ENCODE data around the gene KIAA0513. TPM values are rescaled to one million over a fixed set of nuclear protein-coding genes. Genes with fewer than 3 reads are reported as not detected.

Gene KIAA0513
- total and polyA plus RNA-seq, 2 donors (not counting 3 experiments of a cell fraction or from before 2014, with no cell fraction given), result 1.8 to 4.3 TPM

GRCh38 chr16:85042606-85043005 lies 15.0 kb downstream of the KIAA0513 start:
- POLR2A ChIA-PET, result no interaction called here
- Histone ChIP-seq H3K79me2 (ENCODE audit: control insufficient read depth, insufficient read depth, low read length) (no peaks in the 10 kb centered on the region), H3K27me3 (ENCODE audit: control insufficient read depth in 2 of 2, insufficient read depth in 2 of 2, low read length in 2 of 2) (no peaks in the 10 kb centered on the region), H3K27ac (ENCODE audit: insufficient read depth, low read depth, low read length) (no peak overlapping the region), H3K9me3 (replicated peaks; ENCODE audit: control insufficient read depth, insufficient read depth, low read length) (no peaks in the 10 kb centered on the region), H3K4me2 (ENCODE audit: insufficient read depth, low read length) (no peak overlapping the region), H3K36me3 (ENCODE audit: control insufficient read depth in 2 of 2, extremely low read depth in 1 of 2, insufficient read depth in 2 of 2, low read length in 2 of 2) (no peaks in the 10 kb centered on the region), H3K4me1 (ENCODE audit: control insufficient read depth, extremely low read depth, insufficient read depth, low read length) (no peaks in the 10 kb centered on the region), H2AFZ (ENCODE audit: low read depth, low read length) (no peak overlapping the region), H3K9ac (replicated peaks; ENCODE audit: extremely low read depth, insufficient read depth, low read length) (no peak overlapping the region), H3K9me1 (replicated peaks; ENCODE audit: control insufficient read depth, extremely low read depth, insufficient read depth, low read length) (no peaks in the 10 kb centered on the region), H3K4me3 (replicated peaks in 1 of 3; ENCODE audit: insufficient read depth in 1 of 3, low read depth in 1 of 3, low read length in 3 of 3) (no peak overlapping the region), H4K20me1 (replicated peaks; ENCODE audit: control insufficient read depth, extremely low read depth, insufficient read depth, low read length) (no peaks in the 10 kb centered on the region)
- no TSS peak for BruUV-seq (replicated peaks)
- intact Hi-C loops (cut with micrococcal nuclease), result no loop called here
- CTCF ChIA-PET, result interaction anchor here (1.7 kb wide), 1 partner anchor 13 kb away, joined by 7 read pairs; no protein-coding TSS in a partner anchor
- dilution Hi-C loops (cut with MboI; ENCODE audit: extremely low pct_ligation_motif_present, low sequenced_read_pairs), result no loop called here
- FAIRE-seq, result no peak
- TF ChIP-seq EZH2 (IDR thresholded peaks at IDR 0.05; ENCODE audit: borderline replicate concordance, low read depth, low read length, severe bottlenecking) (no peak), MYC (IDR thresholded peaks at IDR 0.05; ENCODE audit: low read depth, low read length) (no peak), JUN (IDR thresholded peaks at IDR 0.05; ENCODE audit: borderline replicate concordance, insufficient read depth, insufficient read length, low read depth) (no peak), MAX (IDR thresholded peaks at IDR 0.05; ENCODE audit: insufficient read depth, insufficient read length) (no peak), CTCF (IDR thresholded peaks at IDR 0.05; ENCODE audit: extremely low read depth in 1 of 2, insufficient read depth in 1 of 2, low read depth in 1 of 2, low read length in 2 of 2) (no peak), POLR2A (IDR thresholded peaks at IDR 0.05; ENCODE audit: low read depth, low read length) (no peak), POLR2AphosphoS5 (IDR thresholded peaks at IDR 0.05; ENCODE audit: insufficient read depth, low read depth, low read length) (no peak), FOS (IDR thresholded peaks at IDR 0.05; ENCODE audit: borderline replicate concordance, insufficient read depth, low read length) (no peak), GATA2 (IDR thresholded peaks at IDR 0.05; ENCODE audit: insufficient read depth, insufficient read length, low read depth, low read length) (no peak)
- no peak for DNase-seq (ENCODE audit: low read depth, low spot score)

Measured in endothelial cell of umbilical vein (primary cell).